Stimulated activated CD8-positive, alpha-beta memory T cell treated with anti-CD3 and anti-CD28 coated beads, Interleukin-15, amount 100 ng/mL, for 1 hour (primary cell): ENCODE results near the gene CDKN2AIP.

Experiments used
- DNase-seq: peaks from one replicate; pipeline ENCODE4 v3.0.0-alpha.2; 2020; ENCODE audit warnings: low read depth

Gene CDKN2AIP, protein sequence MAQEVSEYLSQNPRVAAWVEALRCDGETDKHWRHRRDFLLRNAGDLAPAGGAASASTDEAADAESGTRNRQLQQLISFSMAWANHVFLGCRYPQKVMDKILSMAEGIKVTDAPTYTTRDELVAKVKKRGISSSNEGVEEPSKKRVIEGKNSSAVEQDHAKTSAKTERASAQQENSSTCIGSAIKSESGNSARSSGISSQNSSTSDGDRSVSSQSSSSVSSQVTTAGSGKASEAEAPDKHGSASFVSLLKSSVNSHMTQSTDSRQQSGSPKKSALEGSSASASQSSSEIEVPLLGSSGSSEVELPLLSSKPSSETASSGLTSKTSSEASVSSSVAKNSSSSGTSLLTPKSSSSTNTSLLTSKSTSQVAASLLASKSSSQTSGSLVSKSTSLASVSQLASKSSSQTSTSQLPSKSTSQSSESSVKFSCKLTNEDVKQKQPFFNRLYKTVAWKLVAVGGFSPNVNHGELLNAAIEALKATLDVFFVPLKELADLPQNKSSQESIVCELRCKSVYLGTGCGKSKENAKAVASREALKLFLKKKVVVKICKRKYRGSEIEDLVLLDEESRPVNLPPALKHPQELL

DNA sequence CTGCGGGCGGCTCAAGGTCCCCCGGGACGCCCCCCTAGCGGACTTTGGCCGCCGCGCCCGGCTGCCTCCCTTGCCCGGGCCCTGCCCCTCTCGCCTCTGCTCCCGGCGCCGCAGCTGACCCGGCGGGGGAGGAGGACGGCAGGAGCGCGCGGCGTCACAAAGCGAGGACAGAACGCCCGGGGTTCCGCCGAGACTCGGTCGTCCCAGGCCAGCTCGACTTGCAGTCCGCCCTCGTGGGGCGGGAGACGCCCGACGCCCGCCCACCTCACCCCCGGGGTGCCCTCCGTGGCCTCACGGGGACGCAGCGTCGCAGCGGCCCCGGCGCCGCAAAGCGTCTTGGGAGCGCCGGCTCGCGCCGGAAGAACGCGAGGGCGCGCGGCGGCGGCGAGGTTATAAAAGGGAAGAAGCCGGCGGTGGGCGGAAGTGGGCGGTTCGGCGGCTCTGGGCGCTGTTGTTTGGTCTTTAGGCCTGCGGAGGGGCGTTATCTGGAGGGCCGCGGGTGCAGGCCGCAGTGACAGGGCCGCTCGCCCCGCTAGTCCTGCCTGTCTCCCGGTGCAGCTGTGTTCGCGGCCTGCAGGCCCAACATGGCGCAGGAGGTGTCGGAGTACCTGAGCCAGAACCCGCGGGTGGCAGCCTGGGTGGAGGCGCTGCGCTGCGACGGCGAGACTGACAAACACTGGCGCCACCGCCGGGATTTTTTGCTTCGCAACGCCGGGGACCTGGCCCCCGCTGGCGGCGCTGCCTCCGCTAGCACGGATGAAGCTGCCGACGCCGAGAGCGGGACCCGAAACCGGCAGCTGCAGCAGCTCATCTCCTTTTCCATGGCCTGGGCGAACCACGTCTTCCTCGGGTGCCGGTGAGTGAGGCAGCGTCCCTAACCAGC, at the start of gene CDKN2AIP:
CDKN2AIP (plus strand) TSS at position 423 of the 883 bp plus-strand sequence; CDS start at position 585, 162 bp downstream.
- DNase-seq, result peak; percentile 83

DNA sequence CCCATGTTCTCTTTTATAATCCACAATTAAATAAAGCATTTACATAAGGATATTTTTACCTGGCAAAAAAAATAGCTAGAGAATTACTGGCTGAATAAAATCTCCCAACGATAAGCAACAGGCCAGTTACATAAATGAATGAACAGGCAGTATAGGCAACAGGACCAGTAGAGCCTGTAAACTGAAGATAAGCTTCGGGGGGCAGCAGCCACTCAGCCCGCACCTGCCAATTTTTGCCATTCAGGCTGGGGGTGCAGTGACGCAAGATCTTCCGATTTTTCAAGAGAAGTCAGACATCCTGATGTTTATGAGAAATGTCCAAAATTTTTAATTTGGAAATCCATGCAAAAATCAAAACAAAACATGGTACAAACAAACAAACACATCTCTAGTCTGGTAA, 49.0 kb upstream of the CDKN2AIP start:
- no peak for DNase-seq

DNA sequence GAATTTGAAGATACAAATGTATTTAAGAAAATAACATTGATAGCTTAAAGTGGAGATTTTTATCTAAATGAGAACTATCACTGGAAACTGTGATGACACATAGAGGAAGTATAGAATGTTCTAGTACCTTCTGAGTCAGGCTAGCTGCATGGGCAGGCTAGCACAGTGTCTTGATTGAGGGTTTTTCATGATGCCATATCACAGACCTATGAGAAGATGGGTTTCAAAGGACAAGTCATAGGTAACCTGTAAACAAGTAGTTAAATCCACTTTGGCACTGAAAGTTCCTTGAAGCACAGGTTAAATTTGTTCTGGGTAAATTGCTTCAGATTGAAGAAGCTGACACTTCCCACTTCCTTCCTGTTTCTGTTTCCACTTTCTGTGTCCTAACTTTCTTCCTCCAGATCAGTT, 48.2 kb upstream of the CDKN2AIP start:
- no peak for DNase-seq

DNA sequence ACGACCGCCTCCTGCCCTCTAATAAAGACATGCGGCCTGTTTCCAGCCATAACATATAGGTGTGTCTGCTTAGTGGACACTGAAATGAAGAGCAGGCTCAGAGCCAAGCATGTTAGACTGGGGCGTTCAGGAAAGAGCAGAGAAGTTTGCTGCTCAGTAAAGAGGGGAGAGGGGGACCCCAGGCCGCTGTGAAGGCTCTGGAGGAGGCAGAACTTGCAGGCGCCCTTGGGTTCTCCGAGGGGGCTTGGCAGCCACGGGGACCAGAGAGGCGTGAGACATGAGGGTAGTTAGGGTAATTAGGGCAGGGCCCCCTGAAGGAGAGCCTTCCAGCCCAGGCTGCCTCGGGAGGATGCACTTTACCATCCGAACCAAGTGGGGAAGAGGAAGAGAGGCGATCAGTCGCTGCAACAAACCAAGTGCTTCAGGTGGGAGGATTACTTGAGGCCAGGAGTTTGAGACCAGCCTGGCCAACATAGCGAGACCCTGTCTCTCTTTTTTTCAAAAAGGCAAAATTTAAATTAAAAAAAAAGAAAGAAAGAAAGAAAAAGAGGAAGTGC, 46.6 kb upstream of the CDKN2AIP start:
- DNase-seq, result no peak

DNA sequence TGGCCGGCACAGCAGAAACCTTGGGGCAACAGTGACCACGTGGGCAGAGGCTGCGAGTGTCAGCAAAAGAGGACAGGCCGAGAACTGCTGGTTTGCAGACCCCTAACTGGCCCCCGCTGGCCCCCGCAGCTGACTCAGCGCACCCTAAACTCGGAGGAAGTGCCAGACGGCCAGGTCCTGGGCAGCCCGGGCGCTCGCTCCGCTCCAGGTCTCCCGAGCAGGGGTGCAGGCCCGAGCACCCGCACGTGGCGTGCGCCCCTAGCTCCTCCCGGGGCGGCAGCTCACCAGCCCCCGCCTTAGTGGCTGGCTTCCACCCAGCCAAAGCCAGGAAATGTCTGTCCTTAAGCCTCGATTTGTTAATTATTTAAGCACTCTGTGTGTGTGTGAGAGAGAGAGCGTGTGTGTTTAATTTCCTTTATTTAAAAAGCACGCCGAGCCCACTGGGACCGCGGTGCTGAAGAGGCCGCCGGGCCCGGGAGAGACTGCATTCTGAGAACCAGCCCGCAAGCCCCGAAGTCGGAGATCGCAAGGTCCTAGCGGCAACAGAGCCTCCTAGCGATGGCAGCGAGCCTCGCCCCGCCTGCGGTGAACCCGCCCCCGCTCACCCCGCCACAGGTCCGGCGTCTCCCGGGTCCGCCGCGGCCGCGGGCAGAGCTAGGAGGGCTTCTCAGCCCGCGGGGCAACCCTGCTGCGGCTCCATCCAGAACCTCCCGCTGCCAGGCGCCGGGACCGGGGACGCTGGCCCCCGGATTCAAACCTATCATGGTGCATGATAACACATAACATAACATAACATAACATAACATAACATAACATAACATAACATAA, 45.9 kb upstream of the CDKN2AIP start:
- DNase-seq, result peak; percentile 27

DNA sequence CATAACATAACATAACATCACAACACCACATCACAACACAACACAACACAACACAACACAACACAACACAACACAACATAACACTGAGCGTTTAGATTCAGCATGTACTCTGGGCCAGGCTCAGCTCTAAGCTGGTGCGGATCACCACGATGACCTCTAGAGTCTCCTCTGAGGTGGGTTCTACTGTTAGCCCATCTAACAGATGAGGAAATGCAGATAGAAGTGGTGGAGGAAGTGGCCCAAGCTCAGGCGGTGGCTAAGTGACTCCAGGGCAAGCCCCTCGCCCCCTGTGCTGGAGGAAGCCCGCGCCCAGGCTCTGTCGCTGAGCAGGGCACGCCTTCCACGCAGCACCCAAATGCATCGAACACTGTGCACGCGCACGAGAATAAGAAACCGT, 45.3 kb upstream of the CDKN2AIP start:
- DNase-seq, result no peak

DNA sequence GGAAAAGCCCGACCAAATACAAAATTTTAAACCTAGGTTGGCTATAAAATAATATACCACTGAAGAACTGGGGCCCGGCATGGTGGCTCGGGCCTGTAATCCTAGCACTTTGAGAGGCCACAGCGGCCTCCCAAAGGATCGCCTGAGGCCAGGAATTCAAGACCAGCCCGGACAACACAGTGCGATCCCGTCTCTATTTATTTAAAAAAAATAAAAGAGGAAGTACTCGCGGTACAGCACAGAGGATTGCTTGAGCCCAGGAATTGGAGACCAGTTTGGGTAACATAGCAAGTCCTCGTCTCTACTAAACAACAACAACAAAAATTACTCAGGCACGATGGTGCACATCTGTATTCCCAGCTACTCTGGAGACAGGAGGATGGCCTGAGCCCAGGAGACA, 44.8 kb upstream of the CDKN2AIP start:
- no peak for DNase-seq

DNA sequence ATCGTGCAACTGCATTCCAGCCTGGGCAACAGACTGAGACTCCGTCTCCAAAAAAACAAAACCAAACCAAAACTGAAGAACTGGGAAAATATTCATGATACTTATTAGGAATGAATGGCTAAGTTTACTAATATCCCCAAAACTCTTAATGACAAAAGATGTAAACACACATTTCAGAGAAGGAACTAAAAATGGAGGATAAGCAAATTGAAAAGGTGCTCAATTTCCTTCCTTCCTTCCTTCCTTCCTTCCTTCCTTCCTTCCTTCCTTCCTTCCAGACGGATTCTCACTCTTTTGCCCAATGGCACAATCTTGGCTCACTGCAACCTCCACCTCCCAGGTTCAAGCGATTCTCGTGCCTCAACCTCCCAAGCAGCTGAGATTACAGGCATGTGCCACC, 44.4 kb upstream of the CDKN2AIP start:
- DNase-seq, result no peak

DNA sequence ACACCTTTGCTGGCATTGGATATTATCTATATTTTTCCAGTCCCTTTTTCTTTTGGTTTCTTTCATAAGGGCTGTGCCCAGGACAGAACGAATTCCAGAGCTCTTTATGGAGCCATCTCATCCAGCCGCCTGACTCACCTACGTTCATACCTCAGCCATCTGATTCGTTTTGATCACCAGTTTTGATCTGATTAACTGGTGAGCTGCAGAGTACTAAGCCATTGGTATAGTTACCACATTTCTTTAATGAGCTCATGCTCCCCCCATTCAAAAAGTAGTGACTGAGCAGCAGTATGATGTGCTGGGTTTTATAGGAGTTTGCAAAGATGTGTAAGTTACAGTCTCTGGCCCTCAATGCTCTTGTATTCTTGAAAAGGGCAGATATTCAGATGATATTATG, 43.0 kb upstream of the CDKN2AIP start:
- no peak for DNase-seq

DNA sequence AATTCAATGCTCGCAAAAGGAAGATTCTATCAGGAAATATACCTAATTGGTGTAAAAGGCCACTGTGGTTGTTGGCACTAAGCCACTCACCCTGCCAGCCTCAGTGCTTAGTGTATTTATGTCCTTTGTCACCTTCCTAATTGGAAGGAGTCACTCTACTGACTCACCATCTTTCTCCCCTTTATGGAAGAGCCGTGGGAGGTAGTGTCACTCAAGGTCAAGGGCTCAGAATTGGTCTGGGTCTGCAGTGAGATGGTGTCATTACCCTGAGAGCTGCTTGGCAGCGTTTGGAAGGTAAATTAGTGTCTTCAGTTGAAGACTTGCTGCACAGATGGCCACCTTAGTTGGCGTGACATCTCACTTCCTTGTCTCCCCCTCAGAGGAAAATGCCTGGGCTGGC, 41.7 kb upstream of the CDKN2AIP start:
- DNase-seq, result no peak

DNA sequence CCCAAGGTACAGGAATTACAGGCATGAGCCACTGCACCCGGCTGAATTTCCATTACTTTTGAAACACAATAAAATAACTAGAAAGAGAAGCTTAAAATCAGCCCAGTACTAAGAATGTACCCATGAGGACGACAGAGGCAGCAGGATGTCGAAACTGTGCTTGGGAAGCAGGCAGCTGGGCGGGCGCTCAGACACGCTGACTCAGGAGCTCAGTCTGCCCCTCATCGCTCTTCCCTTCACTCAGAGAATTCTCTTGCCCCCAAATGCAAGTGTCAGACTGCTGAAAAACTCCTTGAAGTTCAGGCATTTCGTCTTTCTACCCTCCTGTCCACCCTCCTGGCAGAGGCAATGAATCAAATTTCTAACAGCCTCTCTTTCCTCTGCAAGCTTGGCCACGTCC, 41.0 kb upstream of the CDKN2AIP start:
- DNase-seq, result no peak

DNA sequence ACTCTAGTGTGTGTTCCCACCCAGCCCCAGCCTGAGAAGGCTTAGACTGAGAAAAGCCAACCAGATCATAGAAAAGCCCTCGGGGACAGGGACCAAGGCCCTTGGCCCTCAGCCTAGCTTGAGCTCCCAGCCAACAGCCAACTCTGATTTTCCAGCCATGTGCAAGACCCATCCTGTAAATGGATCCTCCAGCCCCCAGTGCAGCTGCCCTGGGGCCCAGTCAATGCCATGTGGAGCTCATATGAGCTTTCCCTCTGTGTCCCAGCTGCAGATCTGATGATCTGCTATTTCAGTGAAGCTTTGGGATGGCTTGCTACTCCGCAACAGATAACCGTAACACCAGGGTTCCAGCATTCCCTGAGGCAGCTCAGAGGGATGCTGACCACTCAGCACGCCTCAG, 40.5 kb upstream of the CDKN2AIP start:
- no peak for DNase-seq

DNA sequence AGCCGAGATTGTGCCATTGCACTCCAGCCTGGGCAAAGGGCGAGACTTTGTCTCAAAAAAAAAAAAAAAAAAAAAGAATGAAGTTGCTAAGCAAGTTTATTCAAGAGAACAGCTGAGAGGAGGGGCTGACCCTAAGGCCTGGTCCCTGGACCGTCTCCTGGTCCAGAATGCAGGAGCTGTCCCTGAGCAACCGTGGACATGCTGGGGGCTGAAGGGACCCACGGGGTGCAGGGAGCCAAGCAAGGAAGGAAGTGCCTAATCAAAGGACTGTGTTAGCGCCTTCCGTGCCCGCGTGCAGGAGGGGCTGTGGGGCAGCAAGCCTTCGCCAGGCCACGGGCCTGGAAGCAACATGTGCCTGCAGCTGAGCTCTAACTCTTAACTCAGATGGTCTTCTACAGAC, 39.1 kb upstream of the CDKN2AIP start:
- DNase-seq, result no peak

DNA sequence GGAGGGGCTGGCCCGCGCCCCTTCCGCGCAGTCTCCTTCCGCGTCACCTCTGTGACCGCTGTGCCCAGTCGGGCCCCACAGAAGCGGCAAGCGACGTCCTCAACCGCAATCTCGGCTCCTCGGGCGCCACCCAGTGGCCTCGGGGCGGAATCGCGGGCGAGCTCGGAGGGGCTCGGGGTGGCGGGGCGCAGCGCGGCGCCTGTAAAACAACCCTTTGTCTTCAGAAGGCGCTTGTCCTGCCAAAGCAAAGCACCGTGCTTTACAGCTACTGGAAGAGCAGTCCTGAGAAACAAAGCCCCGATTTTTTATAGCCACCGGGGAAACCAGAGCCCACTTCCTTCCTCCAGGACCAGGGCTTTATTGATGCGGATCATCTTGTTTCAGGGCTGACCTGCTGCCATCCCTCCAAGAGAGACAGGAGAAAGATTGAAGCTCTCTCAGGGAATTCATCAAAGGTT, 37.3 kb upstream of the CDKN2AIP start:
- peak; percentile 82 for DNase-seq

DNA sequence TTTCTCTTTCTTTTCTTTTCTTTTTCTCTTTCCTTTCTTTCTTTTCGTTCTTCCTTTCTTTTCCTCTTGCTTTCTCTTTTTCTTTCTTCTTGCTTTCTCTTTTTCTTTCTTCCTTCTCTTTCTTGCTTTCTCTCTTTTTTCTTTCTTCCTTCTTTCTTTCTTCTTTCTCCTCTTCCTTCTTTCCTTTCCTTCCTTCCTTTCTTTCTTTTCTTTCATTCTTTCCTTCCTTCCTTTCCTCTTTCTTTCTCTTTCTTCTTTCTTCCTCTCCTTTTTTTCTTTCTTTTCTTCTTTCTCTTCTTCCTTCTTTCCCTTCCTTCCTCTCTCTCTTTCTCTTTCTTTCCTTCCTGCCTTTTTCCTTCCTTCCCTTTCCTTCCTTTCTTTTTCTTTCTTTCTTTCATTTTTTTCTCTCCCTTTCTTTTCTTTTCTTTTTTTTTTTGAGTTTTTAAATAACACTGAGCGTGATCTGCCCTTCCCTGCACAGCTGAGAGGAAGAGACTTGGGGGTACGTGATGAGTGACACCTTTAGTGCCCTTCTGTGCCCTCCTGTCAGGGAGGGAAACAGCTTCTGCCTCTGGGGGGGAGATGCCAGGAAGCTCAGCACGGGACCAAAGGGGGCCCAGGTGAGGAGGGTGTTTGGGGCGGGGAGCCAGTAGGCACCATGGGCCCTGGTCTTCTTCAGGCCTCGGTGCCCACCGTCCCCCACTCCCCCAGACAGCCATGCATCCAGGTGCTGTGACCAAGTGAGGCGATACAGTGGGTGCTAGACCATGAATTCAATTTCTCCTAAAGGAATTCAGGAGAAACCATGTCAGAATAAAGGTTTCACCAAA, 36.6 kb upstream of the CDKN2AIP start:
- no peak for DNase-seq

DNA sequence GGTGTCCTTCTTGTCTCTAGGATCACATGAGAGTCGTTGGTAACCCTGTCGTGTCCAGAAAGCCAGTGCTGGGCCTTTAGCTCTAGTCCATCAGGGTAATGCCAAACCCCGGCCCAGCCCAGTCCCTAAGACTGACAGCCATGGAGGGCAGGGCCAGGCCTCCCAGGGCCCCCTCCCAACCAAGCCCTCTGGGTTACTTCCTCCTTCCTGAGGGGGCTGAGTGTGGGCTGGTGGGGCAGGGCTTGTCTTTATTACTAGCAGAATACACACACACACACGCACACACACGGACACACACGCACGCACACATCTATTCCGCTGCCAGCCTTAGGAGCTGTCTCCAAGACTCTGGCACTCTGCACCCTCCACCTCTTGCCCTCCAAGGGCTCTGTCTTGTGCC, 35.6 kb upstream of the CDKN2AIP start:
- DNase-seq, result no peak

DNA sequence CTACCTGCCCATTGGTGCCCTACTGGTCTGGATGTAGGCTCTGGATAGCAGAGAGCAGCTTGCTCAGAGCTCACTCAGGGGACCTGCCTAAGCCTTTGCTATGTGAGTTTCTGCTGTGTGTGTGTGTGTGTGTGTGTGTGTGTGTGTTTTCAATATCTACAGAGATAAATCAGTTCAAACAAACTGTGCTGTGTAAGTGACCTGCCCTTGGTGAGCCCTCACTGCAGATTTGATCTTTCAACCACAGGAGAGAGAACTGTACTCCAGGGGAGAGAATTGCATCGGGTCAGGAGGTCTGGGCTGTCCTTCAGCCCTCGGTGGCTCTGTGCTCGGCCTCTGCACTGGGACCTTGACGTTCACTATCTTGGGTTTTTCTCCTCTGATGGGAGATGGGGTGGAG, 35.0 kb upstream of the CDKN2AIP start:
- DNase-seq, result no peak

DNA sequence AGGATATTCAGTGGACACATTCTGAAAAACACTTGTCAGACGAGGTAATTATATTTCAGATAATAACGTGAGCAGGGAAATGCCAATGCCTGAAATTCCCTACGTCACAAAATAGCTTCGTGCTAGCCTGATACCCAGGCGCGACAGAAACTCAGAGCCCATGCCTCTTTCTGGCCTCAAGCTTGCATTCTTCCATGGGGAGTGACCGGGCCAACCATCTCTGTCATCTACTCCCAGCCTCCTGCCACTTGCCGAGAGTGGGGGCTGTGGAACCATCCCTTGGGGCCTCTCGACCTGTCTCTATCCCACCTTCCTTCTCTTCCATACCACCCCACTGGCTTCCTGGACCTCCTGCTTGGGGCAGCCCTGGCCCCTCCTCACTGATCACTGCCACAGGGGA, 34.5 kb upstream of the CDKN2AIP start:
- DNase-seq, result no peak

DNA sequence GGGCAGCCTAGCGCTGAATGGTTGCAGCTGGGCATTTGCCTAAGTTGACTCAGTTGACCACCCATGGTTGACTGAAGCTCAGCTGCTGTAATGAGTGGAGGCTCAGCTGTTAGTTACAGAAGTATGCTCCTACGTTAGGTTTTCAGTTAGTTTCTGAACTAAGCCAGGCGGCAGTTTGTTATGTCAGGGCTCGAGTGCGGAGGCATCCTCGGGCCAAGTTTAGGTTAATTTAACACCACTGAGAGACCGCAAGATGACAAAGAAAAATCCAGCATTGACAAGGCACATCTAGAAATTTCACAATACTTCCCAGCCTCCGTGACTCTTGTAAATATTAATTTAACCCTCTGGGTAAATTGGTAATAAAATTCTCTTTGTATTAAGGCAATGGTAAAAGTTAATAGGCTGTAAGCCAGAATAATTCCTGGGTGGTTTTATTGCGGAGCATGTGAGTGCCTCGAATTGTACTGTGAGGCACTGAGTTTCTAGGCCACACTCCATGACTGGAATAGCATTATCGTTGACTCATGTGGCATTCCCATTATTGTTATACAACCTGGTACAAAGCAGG, 33.1 kb upstream of the CDKN2AIP start:
- no peak for DNase-seq

DNA sequence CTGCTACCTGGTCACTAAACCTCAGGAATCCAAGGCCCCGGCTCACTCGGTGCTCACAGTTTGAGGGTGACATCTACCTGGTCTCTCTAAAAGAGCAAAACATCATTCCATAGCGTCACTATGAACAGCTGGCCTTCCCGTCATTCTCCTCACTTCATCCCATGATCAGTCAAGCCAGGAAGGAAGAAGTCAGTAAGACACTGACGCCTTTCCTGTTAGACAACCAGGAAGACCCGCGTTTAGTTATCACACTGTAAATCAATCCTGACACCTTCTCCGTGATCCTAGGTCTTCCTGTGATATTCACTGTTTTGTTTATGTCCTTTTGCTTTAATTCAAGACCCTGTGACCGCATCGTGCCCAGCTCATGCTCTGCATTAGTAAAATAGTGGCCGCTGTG, 31.6 kb upstream of the CDKN2AIP start:
- no peak for DNase-seq
